ENCODE results near the gene SH3PXD2A. TPM values are rescaled to one million over a fixed set of nuclear protein-coding genes. Genes with fewer than 3 reads are reported as not detected.

SH3PXD2A gene
- total and polyA plus RNA-seq, 10 of the 15 experiments (the other 5 are each of a cell fraction or from before 2014, with no cell fraction given): 0.63 to 14.0 (median 4.4) TPM

DNA sequence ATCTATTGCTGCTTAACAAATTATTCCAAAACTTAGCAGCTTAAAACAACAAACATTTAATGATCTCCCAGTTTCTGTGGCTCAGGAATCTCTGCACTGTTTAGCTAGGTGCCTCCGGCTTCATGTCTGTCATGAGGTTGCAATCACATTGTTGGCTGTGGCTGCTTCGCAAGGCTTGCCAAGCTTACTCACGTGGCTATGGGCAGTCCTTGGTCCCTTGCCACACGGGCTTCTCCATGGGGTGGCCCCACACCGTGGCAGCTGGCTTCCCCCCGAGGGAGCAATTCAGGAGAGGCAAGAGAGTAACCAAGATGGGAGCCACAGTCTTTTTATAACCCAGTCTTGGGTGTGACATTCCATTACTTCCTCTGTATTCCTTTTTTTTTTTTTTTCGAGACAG lies 294.5 kb downstream of the SH3PXD2A start:
- no peaks in the 10 kb centered on the region for H3K79me2 ChIP-seq (ENCODE audit: control insufficient read depth, insufficient read depth, low read length)
- no peaks in the 10 kb centered on the region for H3K9me3 ChIP-seq (replicated peaks; ENCODE audit: control insufficient read depth, insufficient read depth, low read length)
- H3K4me3 ChIP-seq: no peak overlapping the region
- ChIA-PET RAD21 (ENCODE audit: unreplicated experiment) (interaction anchor here (0.5 to 1.0 kb wide), 2 partner anchors 144 to 145 kb away, joined by 3 to 4 read pairs; no protein-coding TSS in a partner anchor), POLR2A (no interaction called here), CTCF (no interaction called here), SMC1A (ENCODE audit: uncharacterized antibody, unreplicated experiment) (no interaction called here)
- H2AFZ ChIP-seq (ENCODE audit: control insufficient read depth, low read depth, low read length): no peak overlapping the region
- TF ChIP-seq JUNB (IDR thresholded peaks at IDR 0.05) (no peak), RBBP5 (conservative IDR thresholded peaks at IDR 0.05) (no peak), TCF12 (IDR thresholded peaks at IDR 0.05; ENCODE audit: low read depth, low read length) (no peak)
- 21% methylated on average over 7 of the region's 7 CpGs for WGBS (ENCODE audit: insufficient coverage, insufficient replicate concordance, low lambda C conversion rate, missing lambda C conversion rate)
- no peaks in the 10 kb centered on the region; the same call in 1 of the 2 replicates for H4K20me1 ChIP-seq (ENCODE audit: control insufficient read depth, insufficient read depth)
- FAIRE-seq: no peak
- peaks cover 3 to 6% of the 10 kb centered on the region in 2 experiments for H3K27me3 ChIP-seq (replicated peaks in 1 of 2; ENCODE audit: control insufficient read depth in 2 of 2, insufficient read depth in 2 of 2, low read length in 1 of 2)
- H3K4me1 ChIP-seq (ENCODE audit: control insufficient read depth, insufficient read depth, low read length): no peaks in the 10 kb centered on the region
- no peak overlapping the region for H3K4me2 ChIP-seq (ENCODE audit: control insufficient read depth, insufficient read depth)
- no peak overlapping the region for H3K27ac ChIP-seq (ENCODE audit: control insufficient read depth, insufficient read depth)
- H3K36me3 ChIP-seq (ENCODE audit: control insufficient read depth in 2 of 2, insufficient read depth in 2 of 2, low read length in 1 of 2): no peaks in the 10 kb centered on the region
- intact Hi-C loops (cut with micrococcal nuclease; ENCODE audit: unreplicated experiment): no loop called here
- in situ Hi-C loops (cut with MboI): no loop called here
- ATAC-seq: no peak
- no TSS peak for BruUV-seq (replicated peaks)
- no peak overlapping the region for H3K9ac ChIP-seq (ENCODE audit: control insufficient read depth, insufficient read depth, low read length)
- no peak for DNase-seq (ENCODE audit: low read depth, low spot score)

DNA sequence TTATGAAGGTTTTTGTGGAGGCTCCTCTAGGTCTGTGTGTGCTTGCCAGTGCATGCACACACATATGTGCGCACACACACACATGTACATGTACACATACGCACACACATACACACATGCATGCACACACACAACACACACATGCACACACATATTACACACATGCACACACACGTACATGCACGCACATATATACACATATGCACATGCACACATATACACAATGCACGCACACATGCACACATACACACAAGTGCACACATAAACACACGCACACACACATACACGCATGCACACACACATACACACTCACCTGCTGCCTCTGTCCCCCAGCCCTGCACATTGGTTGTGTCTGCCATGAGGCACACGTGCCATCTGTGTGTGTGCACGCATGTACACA lies 295.6 kb downstream of the SH3PXD2A start:
- Histone ChIP-seq H3K4me2 (ENCODE audit: control insufficient read depth, insufficient read depth) (no peak overlapping the region), H4K20me1 (ENCODE audit: control insufficient read depth, insufficient read depth) (no peaks in the 10 kb centered on the region; the same call in 1 of the 2 replicates), H3K27ac (ENCODE audit: control insufficient read depth, insufficient read depth) (no peak overlapping the region), H3K4me1 (ENCODE audit: control insufficient read depth, insufficient read depth, low read length) (no peaks in the 10 kb centered on the region), H3K36me3 (ENCODE audit: control insufficient read depth in 2 of 2, insufficient read depth in 2 of 2, low read length in 1 of 2) (no peaks in the 10 kb centered on the region), H3K4me3 (no peak overlapping the region), H3K9ac (ENCODE audit: control insufficient read depth, insufficient read depth, low read length) (no peak overlapping the region), H3K9me3 (replicated peaks; ENCODE audit: control insufficient read depth, insufficient read depth, low read length) (no peaks in the 10 kb centered on the region), H3K79me2 (ENCODE audit: control insufficient read depth, insufficient read depth, low read length) (no peaks in the 10 kb centered on the region), H2AFZ (ENCODE audit: control insufficient read depth, low read depth, low read length) (no peak overlapping the region), H3K27me3 (replicated peaks in 1 of 2; ENCODE audit: control insufficient read depth in 2 of 2, insufficient read depth in 2 of 2, low read length in 1 of 2) (peaks cover 6 to 10% of the 10 kb centered on the region in 2 experiments)
- ChIA-PET CTCF (no interaction called here), RAD21 (ENCODE audit: unreplicated experiment) (no interaction called here), SMC1A (ENCODE audit: uncharacterized antibody, unreplicated experiment) (no interaction called here), POLR2A (no interaction called here)
- WGBS (ENCODE audit: insufficient coverage, insufficient replicate concordance, low lambda C conversion rate, missing lambda C conversion rate): 57% methylated on average over 9 of the region's 9 CpGs
- intact Hi-C loops (cut with micrococcal nuclease; ENCODE audit: unreplicated experiment): no loop called here
- BruUV-seq (replicated peaks): no TSS peak
- in situ Hi-C loops (cut with MboI): no loop called here
- FAIRE-seq: no peak
- TF ChIP-seq, protein P1, sequence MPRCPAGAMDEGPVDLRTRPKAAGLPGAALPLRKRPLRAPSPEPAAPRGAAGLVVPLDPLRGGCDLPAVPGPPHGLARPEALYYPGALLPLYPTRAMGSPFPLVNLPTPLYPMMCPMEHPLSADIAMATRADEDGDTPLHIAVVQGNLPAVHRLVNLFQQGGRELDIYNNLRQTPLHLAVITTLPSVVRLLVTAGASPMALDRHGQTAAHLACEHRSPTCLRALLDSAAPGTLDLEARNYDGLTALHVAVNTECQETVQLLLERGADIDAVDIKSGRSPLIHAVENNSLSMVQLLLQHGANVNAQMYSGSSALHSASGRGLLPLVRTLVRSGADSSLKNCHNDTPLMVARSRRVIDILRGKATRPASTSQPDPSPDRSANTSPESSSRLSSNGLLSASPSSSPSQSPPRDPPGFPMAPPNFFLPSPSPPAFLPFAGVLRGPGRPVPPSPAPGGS (IDR thresholded peaks at IDR 0.05; ENCODE audit: borderline replicate concordance, insufficient read depth, low read depth, low read length, poor library complexity, severe bottlenecking): peak; percentile 95
- TF ChIP-seq, protein P2, sequence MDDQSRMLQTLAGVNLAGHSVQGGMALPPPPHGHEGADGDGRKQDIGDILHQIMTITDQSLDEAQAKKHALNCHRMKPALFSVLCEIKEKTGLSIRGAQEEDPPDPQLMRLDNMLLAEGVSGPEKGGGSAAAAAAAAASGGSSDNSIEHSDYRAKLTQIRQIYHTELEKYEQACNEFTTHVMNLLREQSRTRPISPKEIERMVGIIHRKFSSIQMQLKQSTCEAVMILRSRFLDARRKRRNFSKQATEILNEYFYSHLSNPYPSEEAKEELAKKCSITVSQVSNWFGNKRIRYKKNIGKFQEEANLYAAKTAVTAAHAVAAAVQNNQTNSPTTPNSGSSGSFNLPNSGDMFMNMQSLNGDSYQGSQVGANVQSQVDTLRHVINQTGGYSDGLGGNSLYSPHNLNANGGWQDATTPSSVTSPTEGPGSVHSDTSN (IDR thresholded peaks at IDR 0.05; ENCODE audit: insufficient replicate concordance, low read depth, low read length): peak; percentile 61
- TF ChIP-seq, protein P3, sequence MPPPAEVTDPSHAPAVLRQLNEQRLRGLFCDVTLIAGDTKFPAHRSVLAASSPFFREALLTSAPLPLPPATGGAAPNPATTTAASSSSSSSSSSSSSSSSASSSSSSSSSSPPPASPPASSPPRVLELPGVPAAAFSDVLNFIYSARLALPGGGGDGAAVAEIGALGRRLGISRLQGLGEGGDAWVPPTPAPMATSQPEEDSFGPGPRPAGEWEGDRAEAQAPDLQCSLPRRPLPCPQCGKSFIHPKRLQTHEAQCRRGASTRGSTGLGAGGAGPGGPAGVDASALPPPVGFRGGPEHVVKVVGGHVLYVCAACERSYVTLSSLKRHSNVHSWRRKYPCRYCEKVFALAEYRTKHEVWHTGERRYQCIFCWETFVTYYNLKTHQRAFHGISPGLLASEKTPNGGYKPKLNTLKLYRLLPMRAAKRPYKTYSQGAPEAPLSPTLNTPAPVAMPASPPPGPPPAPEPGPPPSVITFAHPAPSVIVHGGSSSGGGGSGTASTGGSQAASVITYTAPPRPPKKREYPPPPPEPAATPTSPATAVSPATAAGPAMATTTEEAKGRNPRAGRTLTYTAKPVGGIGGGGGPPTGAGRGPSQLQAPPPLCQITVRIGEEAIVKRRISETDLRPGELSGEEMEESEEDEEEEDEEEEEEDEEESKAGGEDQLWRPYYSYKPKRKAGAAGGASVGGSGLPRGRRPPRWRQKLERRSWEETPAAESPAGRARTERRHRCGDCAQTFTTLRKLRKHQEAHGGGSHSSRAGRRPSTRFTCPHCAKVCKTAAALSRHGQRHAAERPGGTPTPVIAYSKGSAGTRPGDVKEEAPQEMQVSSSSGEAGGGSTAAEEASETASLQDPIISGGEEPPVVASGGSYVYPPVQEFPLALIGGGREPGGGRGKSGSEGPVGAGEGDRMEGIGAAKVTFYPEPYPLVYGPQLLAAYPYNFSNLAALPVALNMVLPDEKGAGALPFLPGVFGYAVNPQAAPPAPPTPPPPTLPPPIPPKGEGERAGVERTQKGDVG (CRISPR knock-in tag; IDR thresholded peaks at IDR 0.05): no peak
- ATAC-seq: no peak
- no peak for DNase-seq (ENCODE audit: low read depth, low spot score)

Data from GM12878 (cell line).